SHP77 treated with DMSO at 0.1 percent for 48 hours (cell line): ENCODE results near the gene CCDC107.
"Not testable (repeated sequence)": the region's sequence is repeated elsewhere in the genome, so short reads cannot be mapped to it uniquely, and the experiment has no call there.

ENCODE experiments used
- DNase-seq: peaks from one replicate; lab custom pipeline; 2025; lab: John Stamatoyannopoulos, UW

Gene CCDC107

GRCh38 chr9:35638751-35639150, 19.3 kb upstream of the CCDC107 start:
- not testable (repeated sequence) for DNase-seq

GRCh38 chr9:35639225-35639624, 18.9 kb upstream of the CCDC107 start:
- not testable (repeated sequence) for DNase-seq

DNA sequence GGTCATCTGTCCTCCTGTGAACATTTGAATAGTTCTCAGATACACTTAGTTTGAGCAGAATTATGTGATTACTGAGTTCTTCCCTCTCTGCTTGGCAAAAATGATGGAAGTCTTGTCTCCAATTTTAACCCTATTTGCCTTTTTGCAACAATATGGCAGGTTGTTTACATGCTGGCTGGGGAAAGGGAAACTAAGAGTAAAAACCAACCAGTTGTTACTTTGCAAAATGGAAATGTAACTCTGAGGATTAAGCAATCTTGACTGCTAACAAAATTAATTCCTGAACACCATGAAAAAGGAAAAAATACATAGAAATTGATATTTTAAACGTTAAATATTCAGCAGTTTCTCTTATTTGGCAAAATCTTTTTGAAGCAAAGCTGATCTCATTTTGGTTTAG, 18.5 kb upstream of the CCDC107 start:
- DNase-seq = no peak

- not testable (repeated sequence) for DNase-seq
Observed at GRCh38 chr9:35640431-35640830, 17.7 kb upstream of the CCDC107 start.

GRCh38 chr9:35641478-35641877, 16.6 kb upstream of the CCDC107 start:
- DNase-seq = not testable (repeated sequence)

- no peak for DNase-seq
Observed at GRCh38 chr9:35643046-35643445, 15.0 kb upstream of the CCDC107 start.

- DNase-seq = not testable (repeated sequence)
Observed at GRCh38 chr9:35645736-35646135, 12.4 kb upstream of the CCDC107 start.

- no peak for DNase-seq
Observed at GRCh38 chr9:35646153-35646532, 11.9 kb upstream of the CCDC107 start.

DNA sequence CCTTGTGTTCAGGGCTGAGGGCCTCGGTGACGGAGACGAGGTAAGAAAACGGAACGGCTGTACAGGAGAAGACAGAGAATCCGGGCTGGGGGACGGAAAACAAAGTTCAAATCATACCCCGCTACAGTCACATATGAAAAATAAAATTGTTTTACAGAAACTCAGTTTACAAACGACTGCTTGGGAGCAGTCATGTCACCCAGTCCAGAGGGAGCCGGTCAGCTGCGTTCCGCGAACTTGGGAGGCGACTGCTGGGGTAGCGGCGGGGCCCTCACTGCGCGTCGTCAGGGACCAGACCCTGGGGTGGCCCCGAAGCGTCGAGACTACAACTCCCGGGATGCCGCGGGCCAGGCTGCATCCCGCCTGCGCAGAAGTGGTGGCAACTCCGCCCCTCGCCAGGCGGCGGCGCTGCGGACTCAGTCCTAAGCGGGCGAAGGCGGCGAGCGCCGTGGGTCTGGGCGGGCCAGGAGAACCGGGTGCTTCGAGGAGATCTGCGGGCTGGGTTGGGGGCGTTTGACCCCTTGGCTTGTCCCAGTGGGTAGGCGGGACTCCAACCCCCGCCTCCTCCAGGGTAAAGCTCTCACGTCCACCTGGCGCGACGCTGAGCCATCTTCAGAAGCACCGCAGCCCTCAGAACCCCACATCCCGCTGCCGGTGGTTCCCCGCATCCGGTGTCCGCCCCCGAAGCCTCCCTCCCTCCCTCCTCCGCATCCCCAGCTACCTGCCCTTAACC, 11.4 kb upstream of the CCDC107 start:
- peak; percentile 50 for DNase-seq

DNA sequence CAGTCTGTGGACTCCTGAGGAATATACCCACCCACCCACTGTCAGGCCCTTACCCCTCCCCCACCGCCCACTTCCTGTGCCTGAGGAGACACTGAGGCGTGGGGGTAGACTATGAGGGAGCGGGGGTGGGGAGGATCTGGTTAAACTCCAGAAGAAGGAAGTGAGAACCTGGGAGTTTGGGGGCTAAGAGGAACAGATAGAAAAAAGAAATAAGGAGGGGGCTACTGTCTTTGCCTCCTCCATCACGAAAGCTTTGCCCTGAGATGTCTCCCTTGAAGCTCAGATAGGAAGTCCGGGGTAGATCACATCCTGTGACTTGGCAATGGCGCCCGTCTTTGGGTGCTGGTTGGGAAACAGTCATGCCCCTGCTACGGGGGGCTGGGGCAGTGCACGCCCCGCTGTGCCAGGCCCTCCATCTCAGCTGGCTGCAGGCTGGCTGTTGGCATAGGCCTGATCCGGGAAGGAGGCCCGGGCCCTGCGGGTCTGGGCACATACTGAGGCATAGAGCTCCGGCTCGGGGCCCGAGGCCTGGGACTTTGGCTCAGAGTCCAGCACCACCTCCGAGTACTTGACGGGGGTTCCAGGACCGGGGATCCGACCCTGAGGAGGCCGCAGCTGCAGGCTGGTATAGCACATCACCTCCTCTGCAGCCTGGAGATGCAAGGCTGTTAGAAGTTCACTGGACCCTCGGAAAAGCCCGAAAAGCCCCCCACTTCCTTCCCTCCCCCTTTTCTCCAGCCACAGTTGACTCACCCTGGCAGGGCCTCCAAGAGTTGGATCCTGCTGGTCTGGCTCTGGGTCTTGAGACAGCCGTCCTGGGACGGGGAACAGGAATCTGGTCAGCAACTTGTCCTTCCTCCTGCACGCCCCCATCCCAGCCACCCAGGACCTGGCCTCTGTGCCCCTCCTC, 8.4 kb upstream of the CCDC107 start:
- no peak for DNase-seq

DNA sequence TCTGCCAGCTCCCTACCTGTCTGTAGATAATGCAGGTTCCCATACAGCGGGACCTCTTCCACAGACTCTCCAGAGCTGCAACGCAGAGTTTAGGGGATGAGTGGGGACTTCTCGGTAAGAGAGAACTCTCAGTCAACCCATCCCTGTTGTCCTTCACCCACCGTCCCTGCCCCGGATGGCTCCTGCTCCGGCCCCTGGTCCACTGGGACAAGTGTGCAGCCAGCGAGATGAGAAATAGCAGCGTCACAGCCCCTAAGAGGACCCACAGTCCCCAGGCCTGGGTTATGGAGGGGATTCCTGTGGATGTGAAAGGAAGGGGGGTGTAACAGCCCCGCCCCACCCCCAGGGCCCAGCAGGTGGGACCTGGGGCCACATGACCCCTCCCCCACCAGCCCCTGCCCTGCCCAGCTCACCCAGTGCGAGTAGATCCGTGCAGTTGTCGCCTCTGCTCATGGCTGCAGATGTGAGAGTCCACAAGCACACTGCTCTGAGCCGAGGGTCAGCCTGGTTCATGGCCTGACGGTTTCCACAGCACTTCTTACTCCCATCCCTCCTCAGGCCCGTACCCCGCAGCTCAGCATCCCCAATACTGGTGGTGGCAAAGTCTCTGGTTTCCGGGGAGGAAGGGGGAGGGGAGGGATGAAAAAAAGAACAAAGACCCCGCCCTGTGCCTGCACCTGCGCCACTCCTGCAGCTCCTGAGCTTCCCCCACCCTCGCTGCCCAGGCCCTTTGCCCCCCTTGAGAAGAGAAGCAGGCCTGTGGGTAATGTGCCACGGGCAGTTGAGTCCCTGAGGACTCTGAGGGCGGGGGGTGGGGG, 7.5 kb upstream of the CCDC107 start, which contains the start of gene SIT1:
Gene SIT1, minus strand, starts transcription at position 591 of the 818 bp plus-strand sequence. Its CDS starts 78 bp downstream, at position 513.
- no peak for DNase-seq

GRCh38 chr9:35651956-35652828, 5.9 kb upstream of the CCDC107 start:
- no peak for DNase-seq

GRCh38 chr9:35652829-35653209, 5.3 kb upstream of the CCDC107 start:
- DNase-seq = no peak

- no peak for DNase-seq
Observed at GRCh38 chr9:35653611-35654010, 4.5 kb upstream of the CCDC107 start.

- DNase-seq = no peak
Observed at GRCh38 chr9:35656348-35656747, 1.7 kb upstream of the CCDC107 start.

- no peak for DNase-seq
Observed at GRCh38 chr9:35656831-35657545, 1.1 kb upstream of the CCDC107 start.

- peak; percentile 74 for DNase-seq
Observed at GRCh38 chr9:35657546-35658136, 451 bp upstream of the CCDC107 start, which contains the start of gene RMRP. TSS of gene RMRP (minus strand) at chr9:35658019.

- no peak for DNase-seq
Observed at GRCh38 chr9:35658968-35659220, 802 bp downstream of the CCDC107 start.

- DNase-seq = no peak
Observed at GRCh38 chr9:35659340-35659739, 1.2 kb downstream of the CCDC107 start.

DNA sequence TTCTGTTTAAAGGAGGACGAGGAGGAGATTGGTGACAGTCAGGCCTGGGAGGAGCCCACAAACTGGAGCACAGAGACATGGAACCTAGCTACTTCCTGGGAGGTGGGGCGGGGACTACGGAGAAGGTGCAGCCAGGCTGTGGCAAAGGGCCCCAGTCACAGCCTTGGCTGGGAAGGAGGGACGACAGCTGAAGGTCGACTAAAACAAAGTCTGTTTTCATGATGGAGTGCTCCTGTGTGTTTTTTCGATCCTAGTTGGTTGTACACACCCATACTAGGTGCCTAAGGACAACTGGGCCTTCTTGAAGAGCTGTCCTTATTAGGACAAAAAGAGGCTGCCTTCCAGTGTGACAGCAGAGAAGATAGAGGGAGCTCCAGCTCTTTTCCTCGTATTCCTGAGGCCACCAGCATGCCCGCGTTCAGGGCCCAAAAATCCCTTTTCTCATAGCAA, 2.9 kb downstream of the CCDC107 start:
- DNase-seq = no peak
